ENCODE results near the gene HSPB3. TPM values are rescaled to one million over a fixed set of nuclear protein-coding genes. Genes with fewer than 3 reads are reported as not detected.

Gene HSPB3
- polyA plus RNA-seq, 2 of the 4 experiments (the other 2 are of a cell fraction) = not detected

- Histone ChIP-seq H3K4me1 (peaks cover 22% of the 10 kb centered on the region), H3K27ac (no peak overlapping the region), H3K9me3 (peaks cover 11% of the 10 kb centered on the region; the same call in 2 of the 3 replicates), H3K4me3 (no peak overlapping the region), H3K4me2 (no peak overlapping the region)
- DNase-seq (ENCODE audit: low read depth in 1 of 2, low spot score in 1 of 2) (no peak), ATAC-seq (no peak), FAIRE-seq (no peak)
- ChIA-PET CTCF (interaction anchor here (1.5 kb wide), 1 partner anchor 27 kb away, joined by 4 read pairs; no protein-coding TSS in a partner anchor), POLR2A (no interaction called here)
- 56% methylated on average over 5 of the region's 5 CpGs for WGBS (ENCODE audit: missing lambda C conversion rate)
- TF ChIP-seq POLR2A (IDR thresholded peaks at IDR 0.05; ENCODE audit: low read length) (no peak), HES2 (IDR thresholded peaks at IDR 0.05) (no peak), POLR2AphosphoS2 (conservative IDR thresholded peaks at IDR 0.05; ENCODE audit: low read length) (no peak), CBX8 (IDR thresholded peaks at IDR 0.05) (no peak), MAFK (IDR thresholded peaks at IDR 0.05; ENCODE audit: partially characterized antibody) (no peak), TP53 (CRISPR knock-in tag; IDR thresholded peaks at IDR 0.05) (no peak), HMGXB4 (CRISPR knock-in tag; IDR thresholded peaks at IDR 0.05; ENCODE audit: borderline replicate concordance) (no peak)
Observed at GRCh38 chr5:54462281-54462680, 6.8 kb downstream of the HSPB3 start.

- no peak overlapping the region for H3K27ac ChIP-seq
- ChIA-PET POLR2A (no interaction called here), CTCF (interaction anchor here (1.1 to 1.5 kb wide), 2 partner anchors 20 to 25 kb away, joined by 4 read pairs; no protein-coding TSS in a partner anchor)
- no peak for TF ChIP-seq CHD4 (IDR thresholded peaks at IDR 0.05; ENCODE audit: borderline replicate concordance)
- TF ChIP-seq ATOH8 (CRISPR knock-in tag; IDR thresholded peaks at IDR 0.05; ENCODE audit: low read depth) = no peak
- no peak for TF ChIP-seq JUN (IDR thresholded peaks at IDR 0.05)
- TF ChIP-seq KDM5A (IDR thresholded peaks at IDR 0.05) = no peak
- no peak for TF ChIP-seq POLR2A (IDR thresholded peaks at IDR 0.05; ENCODE audit: low read length)
- TF ChIP-seq CTCF (IDR thresholded peaks at IDR 0.05) = no peak
- no peak for TF ChIP-seq RCOR1 (IDR thresholded peaks at IDR 0.05; ENCODE audit: low read depth, low read length)
- TF ChIP-seq HES2 (IDR thresholded peaks at IDR 0.05) = no peak
- no peak for TF ChIP-seq NFE2L2 (conservative IDR thresholded peaks at IDR 0.05; ENCODE audit: low read length)
- no peak for TF ChIP-seq EP300 (IDR thresholded peaks at IDR 0.05)
- no peak for TF ChIP-seq ELK1 (IDR thresholded peaks at IDR 0.05; ENCODE audit: low read depth, low read length)
- DNase-seq (ENCODE audit: low read depth in 1 of 2, low spot score in 1 of 2) (no peak), ATAC-seq (no peak), FAIRE-seq (no peak)
- peaks cover 11% of the 10 kb centered on the region; the same call in 2 of the 3 replicates for H3K9me3 ChIP-seq
- WGBS (ENCODE audit: missing lambda C conversion rate) = 86% methylated on average over 4 of the region's 4 CpGs
- H3K4me2 ChIP-seq = no peak overlapping the region
- peaks cover 9% of the 10 kb centered on the region; the same call in 2 of the 3 replicates for H3K4me1 ChIP-seq
- no peak overlapping the region for H3K4me3 ChIP-seq
Observed at GRCh38 chr5:54463713-54464112, 8.2 kb downstream of the HSPB3 start.

- Histone ChIP-seq H3K4me2 (peak overlapping the region; percentile 49), H3K9me3 (peaks cover 11% of the 10 kb centered on the region; the same call in 2 of the 3 replicates), H3K27ac (no peak overlapping the region), H3K4me3 (no peak overlapping the region), H3K4me1 (peaks cover 7% of the 10 kb centered on the region; the same call in 2 of the 3 replicates)
- no peak for DNase-seq (ENCODE audit: low read depth in 1 of 2, low spot score in 1 of 2)
- 11% methylated on average over 2 of the region's 2 CpGs for WGBS (ENCODE audit: missing lambda C conversion rate)
- no peak for FAIRE-seq
- POLR2A ChIA-PET = no interaction called here
- CTCF ChIA-PET = interaction anchor here (2.3 kb wide), 1 partner anchor 20 kb away, joined by 12 read pairs; no protein-coding TSS in a partner anchor
- TF ChIP-seq RFX5 (IDR thresholded peaks at IDR 0.05) (no peak), HEYL (CRISPR knock-in tag; IDR thresholded peaks at IDR 0.05) (no peak)
- no peak for ATAC-seq
Observed at GRCh38 chr5:54469622-54470021, 14.1 kb downstream of the HSPB3 start.

Data from A549 (cell line).